HG03103 (cell line): Measurements from ENCODE around the gene ACTRT2.

ENCODE experiments used
- ATAC-seq: cut with Tn5 transposase; IDR thresholded peaks from one replicate; pipeline ENCODE4 v1.9.1; 2021; ENCODE audit warnings: low read depth; ENCODE audit not compliant: unreplicated experiment

The ACTRT2 gene

DNA sequence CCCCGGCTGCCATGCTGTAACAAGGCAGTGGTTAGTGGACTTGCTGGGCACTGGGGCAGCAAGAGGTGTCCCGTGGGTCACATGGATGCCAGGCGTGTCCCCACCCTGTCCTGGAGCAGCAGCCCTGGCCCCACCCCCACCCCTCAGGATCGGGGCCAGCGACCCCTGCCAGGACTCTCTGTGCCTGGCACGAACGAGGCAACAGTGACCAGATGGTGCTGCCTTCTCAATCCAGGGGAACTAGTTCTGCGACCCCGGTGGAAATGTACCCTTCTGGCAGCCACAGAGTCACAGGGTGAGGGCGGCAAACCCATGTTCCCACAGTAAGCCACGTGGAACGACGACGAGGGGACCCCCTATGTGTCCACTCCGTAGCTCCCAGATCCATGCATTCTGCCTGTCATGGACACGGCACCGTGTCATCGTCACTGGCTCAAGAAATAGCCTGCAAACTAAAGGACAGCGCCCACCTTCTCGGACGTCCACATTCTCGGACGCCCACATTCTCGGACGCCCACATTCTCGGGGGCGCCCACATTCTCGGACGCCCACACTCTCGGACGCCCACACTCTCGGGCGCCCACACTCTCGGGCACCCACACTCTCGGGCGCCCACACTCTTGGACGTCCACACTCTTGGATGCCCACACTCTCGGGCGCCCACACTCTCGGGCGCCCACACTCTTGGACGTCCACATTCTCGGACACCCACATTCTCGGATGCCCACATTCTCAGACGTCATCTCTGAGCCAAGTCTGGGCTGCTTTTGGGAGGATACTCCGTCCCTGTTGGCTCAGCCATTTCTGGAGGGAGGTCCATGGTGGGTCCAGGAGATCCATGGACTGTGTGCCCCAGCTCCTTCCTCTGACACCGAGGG is 19.6 kb upstream of the ACTRT2 start:
- ATAC-seq: no peak

DNA sequence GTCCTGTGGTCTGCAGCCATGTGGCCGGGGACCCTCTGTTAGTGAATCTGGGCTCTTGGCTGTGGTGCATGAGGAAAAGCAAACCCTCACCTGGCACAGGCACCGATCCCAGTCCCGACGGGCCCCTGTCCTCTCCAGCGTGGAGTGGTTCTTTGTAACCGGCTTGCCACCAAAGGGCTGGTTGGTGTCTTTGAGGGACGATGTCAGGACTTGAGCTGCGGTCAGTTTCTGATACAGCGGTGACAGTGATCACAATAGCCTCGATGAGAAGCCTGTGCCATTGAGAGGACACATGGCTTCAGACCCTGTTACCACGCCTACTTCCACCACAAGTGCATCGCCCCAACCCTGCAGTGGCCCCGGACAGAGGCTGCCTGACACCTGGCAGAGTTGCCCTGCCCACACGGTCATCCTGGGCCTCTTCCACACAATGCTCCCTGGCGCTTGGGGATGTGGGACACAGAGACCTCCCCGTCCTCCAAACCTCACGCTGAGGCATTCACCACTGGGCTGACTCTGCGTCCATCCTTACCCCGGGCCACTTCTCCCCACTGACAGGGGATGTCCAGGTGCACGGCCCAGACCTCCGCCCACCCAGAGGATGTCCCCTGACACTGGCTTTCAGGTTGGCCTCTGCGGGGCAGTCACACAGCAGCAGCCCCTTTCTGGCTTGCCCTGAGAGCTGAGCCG is 18.8 kb upstream of the ACTRT2 start:
- no peak for ATAC-seq

DNA sequence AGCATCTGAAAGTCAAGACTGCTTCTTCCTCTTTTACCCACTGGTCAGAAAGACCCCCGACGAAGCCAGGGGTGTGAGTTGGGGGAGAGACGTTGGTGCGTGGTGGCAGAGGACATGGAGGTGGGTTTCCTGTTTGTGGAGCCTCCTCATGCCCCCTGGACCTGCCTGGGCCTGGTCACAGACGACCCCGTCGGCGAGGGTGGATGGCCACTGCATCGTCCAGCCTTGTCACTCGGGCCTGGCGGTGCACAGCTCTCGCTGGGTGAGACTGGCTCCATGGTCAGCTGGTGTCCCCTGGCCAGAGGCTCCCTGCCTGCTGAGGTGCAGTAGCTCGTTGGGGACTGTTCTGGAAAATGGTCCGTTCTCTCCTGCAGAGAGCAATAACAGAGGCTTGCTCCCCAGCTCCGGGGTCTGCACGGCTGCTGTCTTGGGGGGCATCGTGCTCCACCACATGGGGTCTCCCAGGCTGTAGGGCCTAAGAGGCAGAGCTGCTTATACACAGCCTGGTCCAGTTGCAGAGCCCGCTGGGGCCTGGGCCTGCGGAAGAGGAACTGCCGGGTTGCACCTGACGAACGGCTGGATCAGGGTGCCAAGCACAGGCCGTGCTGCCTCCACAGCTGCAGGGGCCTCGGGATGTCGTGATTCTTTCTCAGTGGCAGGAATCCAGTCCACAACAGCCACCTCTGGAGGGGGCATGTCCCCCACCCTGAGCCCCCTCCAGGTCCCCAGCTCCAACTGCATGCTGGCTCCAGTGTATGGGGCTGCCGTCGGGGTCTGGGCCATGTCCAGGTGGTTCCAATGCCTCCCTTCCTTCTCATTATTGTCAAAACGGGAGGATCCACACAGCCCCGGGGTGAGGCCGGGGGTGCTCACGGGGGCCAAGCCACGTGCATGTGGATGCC is 18.0 kb upstream of the ACTRT2 start:
- no peak for ATAC-seq

DNA sequence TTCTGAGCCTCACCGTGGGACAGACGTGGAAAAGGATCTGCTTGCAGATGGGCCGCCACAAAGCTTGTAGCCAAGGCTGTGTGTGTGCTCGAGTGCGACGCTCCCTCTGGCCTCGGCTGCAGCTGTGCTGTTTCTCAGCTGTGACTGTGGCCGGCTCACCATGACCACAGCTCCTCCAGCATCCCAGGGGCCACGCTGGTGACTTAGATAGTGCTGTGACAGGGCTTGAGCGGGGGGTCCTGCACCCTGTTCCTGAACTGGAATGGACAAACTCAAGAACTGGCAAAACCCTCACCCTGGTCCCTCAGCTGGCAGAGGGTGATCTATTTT is 17.4 kb upstream of the ACTRT2 start:
- no peak for ATAC-seq

DNA sequence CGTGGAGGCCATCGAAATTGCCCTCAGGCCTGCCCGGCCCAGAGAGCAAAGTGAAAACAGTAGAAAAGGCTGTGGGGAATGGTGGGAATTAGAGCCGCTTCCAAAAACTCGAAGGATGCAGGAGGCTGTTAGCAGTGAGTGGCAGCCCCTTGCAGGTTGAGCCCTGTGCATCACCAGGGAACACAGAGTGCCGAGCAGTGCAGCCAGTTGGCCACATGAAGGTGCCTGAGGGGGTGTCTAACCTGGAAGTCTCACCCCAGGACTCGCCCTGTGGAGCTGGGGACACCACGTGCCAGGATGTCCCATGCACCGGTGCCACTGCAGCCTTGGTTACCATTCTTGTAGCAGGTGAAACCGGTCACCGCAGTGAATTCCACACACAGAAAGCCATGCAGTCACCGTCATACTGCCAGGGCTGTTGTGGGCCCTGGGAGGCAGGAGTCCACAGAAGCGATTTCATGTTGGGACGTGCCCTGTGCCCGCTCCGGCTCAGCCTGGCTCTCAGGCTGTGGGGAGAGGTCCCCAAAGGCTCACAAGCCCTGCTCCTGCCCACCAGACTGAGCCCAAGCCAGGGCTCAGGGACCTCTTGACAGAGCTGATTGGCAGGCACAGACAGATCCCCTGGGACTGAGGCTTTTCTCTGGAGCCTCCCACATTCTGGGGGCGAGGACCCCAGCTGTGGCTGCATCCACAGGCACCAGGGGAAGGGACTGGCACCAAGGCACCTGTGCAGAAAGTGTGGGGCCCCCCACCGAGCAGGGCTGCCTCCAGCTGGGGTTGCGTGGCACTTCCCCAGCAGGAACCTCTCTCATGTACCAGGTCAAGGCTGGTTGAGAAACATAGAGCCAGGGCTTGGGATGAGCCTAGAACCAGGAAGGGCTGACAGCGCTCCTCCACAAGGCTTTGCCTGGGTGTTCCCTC is 16.7 kb upstream of the ACTRT2 start:
- no peak for ATAC-seq

DNA sequence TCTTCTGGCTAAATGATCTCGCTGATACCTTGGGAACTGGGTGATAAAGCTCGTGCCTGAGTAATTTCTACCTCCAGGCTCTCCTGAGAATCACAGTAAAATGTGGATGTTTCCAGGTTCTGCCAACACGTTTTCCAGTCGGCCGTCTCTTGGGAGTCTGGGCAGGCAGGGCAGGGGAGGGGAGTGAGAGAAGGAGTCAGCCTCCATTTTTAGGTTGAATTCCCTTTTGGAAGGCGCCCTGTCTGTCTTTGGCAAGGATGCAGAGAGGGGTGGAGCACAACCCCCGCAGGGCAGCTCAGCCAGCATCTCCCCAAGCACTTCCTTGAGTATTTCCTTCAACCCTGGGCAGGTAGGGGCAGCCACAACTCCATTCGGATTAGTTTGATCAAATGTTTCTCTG is 15.5 kb upstream of the ACTRT2 start:
- no peak for ATAC-seq

DNA sequence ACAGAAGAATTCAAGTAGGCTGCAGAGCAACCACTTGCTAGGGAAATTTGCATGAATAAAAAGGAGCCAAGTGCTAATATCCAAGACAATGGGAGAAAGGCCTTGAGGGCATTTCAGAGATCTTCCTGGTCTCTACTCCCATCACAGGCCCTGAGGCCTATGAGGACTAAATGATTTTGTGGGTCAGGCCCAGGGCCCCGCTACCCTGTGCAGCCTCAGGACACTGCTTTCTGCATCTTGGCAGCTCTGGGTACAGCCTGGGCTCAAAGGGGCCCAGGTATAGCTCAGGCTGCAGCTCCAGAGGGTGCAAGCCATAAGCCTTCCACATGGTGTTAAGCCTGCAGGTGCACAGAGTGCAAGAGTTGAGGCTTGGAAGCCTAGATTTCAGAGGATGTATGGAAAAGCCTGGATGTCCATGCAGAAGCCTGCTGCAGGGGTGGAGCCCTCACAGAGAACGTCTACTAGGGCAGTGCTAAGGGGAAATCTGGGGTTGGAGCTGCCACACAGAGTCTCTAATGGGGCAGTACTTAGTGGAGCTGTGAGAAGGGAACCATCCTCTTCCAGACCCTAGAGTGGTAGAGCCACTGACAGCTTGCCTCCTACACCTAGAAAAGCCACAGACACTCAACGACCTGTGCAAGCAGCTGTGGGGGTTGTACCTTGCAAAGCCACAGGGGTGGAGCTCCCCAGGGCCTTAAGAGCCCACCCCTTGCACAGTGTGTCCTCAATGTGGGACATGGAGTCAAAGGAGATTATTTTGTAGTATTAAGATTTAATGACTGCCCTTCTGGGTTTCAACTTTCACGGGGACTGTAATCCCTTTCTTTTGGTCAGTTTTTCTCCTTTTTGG is 13.7 kb upstream of the ACTRT2 start:
- ATAC-seq: no peak

DNA sequence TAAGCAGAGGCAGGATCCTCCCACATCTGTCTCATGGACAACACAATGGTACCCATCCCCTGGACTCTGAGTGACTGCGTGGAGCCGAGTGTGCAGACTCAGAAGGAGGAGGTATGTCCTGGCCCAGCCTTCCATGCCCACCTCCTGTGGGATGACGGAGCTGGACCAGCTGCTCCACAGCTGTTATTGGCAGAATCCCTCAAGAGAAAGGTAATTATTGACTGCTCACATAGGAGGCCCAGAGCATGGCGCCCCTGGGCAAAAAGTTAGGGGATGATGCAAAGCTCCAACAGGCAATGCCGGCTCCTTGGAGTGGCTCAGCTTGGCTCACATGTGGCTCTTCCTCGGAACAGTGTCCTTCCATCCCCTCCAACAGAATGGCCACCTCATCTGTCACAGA is 12.2 kb upstream of the ACTRT2 start:
- ATAC-seq: no peak

DNA sequence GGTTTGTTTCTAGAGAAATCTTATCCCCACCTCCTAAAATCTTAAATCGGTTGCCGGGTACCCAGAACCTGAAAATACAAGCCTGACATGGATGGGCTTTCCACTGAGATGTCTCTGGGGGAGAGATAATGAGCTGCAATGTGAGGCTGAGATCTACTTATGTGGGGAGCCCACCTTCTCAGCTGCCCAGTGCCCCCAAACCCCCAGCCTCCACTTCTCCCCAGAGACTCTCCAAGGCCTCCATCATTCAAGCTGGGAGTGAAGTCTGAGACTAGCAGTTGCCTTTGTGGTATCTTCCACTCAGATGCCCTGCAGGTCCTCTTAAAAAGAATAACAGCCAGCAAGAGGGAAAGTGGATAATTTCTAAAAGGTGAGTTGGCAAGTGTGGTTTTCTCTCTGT is 11.7 kb upstream of the ACTRT2 start:
- ATAC-seq: no peak

DNA sequence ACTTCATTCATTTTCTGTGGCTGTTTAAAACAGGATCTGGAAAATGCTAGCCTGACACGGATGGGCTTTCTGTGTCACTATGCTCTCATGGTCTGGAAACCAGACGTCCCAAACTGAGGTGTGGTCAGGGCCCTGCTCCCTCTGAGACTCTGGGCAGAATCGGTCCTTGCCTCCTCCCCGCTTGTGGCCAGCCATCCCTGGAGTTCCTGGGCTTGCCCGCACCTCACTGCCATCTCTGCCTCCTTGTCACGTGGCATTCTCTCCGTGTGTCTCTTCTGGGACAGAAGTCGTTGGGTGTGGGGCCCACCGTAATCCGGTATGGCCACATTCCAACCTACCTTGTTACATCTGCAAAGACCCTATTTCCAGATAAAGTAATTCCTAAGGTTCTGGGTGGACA is 10.1 kb upstream of the ACTRT2 start:
- ATAC-seq: no peak

DNA sequence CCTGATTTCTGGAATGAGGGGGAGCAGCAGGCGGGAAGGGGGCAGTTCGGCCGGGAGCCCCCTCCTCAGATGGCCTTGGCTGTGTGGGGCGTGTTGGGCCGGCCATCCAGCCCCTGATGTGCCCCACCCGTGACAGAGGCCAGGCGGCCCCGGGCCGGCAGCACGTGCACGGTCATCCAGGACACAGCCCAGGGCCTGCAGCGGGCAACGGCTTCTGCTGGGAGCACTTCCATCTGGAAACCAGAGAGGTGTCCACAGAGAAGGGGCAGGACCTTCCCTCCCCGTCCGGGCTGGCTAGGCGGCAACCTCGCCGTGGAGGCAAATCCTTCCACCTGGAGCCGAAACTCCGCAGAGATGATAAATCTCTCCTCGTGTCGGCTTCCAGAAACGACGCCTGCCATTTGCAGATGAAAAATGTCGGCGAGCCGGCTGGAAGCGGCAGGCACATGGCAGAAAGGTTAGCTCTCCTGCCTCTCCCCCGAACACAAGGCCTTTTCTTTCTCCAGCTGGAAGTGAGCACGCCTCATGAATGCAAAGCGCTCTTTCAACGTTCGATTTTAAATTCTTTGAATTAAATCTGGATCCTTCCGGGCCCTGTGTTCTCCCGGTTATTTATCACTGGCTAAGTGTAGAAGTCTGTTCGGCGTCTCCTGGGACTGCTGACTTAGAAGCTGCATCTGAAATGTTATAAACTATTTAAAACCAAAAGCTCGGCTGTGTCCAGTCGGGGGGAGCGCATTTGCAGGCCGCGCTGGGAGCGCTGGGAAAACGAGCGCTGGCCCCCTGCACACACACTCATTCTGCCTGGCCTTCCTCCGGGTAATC is 9.4 kb upstream of the ACTRT2 start:
- no peak for ATAC-seq

DNA sequence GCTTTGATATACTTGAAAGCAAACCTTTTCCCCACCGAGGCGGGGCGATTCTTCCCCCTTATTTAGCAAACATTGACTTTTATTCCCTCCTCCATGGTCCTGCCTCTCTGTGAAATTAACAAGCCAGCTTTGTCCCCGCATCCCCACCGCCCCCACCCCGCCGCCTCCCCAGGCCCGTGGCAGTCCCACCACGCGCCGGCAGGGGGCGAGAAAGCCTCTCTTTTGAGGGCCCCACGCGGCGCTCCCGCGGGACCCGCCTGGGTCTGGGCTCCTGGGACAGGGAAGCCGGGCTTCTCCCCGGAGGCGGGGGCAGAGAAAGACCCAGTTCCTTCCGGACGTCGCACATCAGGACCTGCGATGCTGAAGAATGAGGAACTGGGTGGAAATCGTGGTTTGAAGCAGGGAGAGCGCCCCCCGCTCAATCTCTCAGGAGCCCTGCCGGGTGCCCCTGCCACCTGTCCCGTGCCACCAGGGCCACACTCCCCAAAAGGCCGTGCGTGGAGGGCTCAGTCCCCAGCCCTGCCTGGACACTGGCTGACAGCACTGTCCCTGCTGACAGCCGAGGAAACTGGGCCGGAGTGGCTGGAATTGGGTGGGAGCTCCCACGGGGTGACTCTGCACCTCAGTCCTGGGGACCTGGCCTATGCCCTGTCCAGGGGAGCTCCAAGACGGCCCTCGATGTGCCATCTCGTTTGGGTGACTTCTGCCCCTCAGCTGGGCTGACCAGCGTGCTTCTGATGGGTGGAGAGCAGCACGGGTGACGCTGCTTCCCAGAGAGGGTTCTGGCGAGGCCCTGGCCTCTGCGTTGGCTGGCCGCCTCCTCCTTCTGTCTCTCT is 8.6 kb upstream of the ACTRT2 start:
- ATAC-seq: no peak

DNA sequence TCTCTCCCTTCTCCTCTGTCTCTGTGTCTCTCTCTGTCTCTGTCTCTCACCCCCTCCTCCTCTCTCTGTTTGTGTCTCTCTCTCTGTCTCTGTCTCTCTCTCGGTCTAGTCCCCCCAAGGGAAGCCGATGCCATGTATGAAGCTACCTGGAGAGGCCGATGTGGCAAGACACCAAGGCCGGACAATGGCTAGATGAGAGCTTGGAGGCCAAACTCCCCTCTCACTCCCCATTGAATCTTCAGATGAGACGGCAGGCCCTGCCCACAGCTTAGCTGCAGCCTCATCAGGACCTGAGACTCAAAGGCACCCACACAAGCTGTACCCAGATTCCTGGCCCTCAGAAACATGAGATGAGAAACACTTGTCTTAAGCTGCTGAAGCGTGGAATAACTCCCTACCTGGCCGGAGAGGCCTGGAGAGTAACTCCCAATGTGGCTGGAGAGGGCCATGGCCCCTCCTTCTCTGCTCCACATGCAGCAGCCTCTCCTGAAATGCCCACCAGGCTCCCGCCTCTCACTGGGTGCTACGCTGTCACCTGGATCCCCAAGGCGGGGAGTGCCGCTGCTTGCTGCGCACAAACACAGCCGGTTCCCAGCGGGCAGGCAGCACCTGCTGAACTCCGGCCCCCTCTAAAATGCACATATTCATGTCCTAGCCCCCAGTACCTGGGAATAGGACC is 7.8 kb upstream of the ACTRT2 start:
- ATAC-seq: no peak

DNA sequence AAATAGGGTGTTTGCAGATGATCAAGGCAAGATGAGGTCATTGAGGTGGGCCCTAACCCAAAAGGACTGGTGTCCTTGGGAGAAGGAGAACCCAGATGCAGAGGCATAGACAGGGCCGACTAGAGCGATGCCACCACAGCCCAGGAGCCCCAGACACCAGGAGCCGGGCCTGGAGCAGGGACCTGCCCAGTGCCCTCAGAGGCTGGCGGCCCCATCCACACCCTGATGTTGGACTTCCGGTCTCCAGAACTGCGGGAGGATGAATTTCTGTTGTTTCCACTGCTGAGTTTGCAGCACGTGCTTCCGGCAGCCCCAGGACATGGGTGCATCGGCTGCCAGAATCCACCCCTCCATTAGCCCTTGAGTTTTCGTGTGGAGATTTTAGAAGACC is 7.2 kb upstream of the ACTRT2 start:
- ATAC-seq: no peak

DNA sequence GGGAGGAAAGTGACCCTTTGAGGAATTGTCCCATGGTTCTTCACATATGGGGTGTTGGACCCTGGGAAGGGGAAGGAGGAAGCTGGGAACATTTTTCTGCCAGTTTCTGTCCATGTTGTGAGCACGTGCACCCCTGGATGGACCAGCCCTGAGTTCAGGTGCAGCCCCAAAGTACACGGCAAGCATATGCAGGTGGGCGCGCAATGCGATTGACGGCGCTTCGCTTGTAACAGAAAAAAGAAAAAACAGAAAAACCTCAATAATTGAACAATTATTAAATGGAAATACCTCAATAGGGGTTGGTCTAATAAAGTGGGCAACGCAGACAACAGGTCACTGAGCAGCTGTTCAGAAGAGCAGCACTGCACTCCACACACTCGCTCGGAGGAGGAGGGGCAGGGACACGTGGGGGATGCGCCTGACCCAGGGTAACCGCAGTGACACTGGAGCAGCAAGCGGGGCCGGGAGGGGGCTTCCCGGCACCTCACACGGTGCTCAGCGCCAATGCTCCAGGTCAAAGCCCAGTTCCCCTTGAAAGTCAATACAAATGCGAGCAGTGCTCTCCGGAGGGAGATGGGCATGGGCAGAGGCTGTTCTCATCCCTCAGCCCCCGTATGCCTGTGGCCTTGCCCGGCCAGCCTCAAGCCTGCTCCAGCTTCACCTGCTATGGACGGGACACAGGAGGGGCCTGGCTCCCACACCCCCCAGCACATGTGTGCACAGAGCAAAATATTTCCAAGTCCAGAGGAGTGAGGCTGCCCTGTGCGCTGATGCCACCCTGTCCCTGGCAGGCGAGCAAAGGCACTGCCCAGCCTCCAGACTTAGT is 6.6 kb upstream of the ACTRT2 start:
- ATAC-seq: no peak

DNA sequence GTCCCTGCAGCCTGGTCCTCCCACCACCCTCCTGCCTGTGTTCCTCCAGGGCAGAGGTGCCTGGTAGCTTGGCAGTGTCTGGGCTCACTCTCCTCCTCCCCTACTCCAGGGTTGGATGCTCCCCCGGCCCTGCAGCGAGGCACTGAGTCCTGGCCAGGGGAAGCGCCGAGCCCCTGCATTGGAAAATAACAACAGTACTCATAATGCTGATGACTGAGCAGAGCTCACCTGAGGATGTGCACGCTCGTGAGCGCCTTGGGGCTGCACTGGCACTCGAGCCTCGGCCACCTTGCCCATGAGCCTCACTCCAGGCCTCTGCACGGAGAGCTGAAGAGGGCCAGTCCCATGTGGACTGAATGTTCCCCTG is 6.0 kb upstream of the ACTRT2 start:
- ATAC-seq: no peak
